ENCODE measurements around the gene SCARB1. TPM values are rescaled to one million over a fixed set of nuclear protein-coding genes. Genes with fewer than 3 reads are reported as not detected.

The SCARB1 gene
- total RNA-seq, 1 donor = 11.3 TPM

DNA sequence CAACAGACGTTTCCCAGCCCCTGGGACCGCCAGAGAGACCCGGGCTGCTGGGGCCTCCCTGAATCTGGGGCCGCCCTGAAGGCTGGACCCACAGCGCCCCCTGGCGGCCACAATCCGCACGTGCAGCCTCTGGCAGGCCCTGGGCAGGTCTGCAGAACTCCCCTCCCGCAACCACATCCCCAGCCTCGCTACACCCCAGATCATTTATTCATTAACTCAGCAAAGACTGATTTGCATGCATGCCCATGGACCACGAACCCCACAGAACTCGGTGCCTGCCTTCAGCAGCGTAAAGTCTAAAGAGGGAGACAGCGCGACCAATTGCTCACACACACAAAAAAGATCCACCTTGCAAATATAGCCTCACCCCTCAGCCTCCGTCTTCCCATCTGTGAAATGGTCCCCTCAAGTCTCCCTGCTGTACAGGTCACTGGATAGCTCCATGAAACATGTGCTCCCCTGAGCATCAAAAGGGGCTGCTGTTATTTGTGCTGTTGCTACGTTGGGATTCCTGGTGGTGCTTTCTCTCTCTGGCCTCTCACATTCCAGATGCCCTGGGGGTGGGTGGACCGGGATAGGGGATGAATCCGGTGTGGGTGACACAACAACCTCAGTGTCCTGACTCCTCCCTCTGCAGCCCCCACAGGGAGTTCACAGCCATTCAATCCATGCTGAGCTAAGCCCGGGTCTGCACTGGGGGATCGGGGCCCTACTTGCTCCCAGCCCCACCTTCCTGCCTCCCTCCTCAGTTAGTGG lies 96.4 kb downstream of the SCARB1 start:
- DNase-seq (ENCODE audit: low read depth) = peak; percentile 68
- peak; percentile 95 for TF ChIP-seq CTCF (IDR thresholded peaks at IDR 0.05; ENCODE audit: insufficient read depth, low read length)

GRCh38 chr12:124766727-124767065 lies 97.0 kb downstream of the SCARB1 start:
- DNase-seq (ENCODE audit: low read depth) = no peak
- no peak overlapping the region for H3K4me3 ChIP-seq (ENCODE audit: low read depth, low read length)
- TF ChIP-seq CTCF (IDR thresholded peaks at IDR 0.05; ENCODE audit: insufficient read depth, low read length) = no peak

More for the DNA sequence above, 96.4 kb downstream of the SCARB1 start:
- no peak overlapping the region for H3K4me3 ChIP-seq (ENCODE audit: low read depth, low read length)

- DNase-seq (ENCODE audit: low read depth) = peak; percentile 69
- no peak overlapping the region for H3K4me3 ChIP-seq (ENCODE audit: low read depth, low read length)
- TF ChIP-seq CTCF (IDR thresholded peaks at IDR 0.05; ENCODE audit: insufficient read depth, low read length) = no peak
Observed at GRCh38 chr12:124765581-124766489, 97.8 kb downstream of the SCARB1 start.

GRCh38 chr12:124764870-124765580 lies 98.6 kb downstream of the SCARB1 start:
- H3K4me3 ChIP-seq (ENCODE audit: low read depth, low read length) = no peak overlapping the region
- no peak for TF ChIP-seq CTCF (IDR thresholded peaks at IDR 0.05; ENCODE audit: insufficient read depth, low read length)
- DNase-seq (ENCODE audit: low read depth) = peak; percentile 98

GRCh38 chr12:124764451-124764850 lies 99.2 kb downstream of the SCARB1 start:
- DNase-seq (ENCODE audit: low read depth) = peak; percentile 88
- no peak overlapping the region for H3K4me3 ChIP-seq (ENCODE audit: low read depth, low read length)
- TF ChIP-seq CTCF (IDR thresholded peaks at IDR 0.05; ENCODE audit: insufficient read depth, low read length) = peak; percentile 89

- no peak overlapping the region for H3K4me3 ChIP-seq (ENCODE audit: low read depth, low read length)
- no peak for TF ChIP-seq CTCF (IDR thresholded peaks at IDR 0.05; ENCODE audit: insufficient read depth, low read length)
- peak; percentile 29 for DNase-seq (ENCODE audit: low read depth)
Observed at GRCh38 chr12:124763594-124763979, 100.1 kb downstream of the SCARB1 start.
